Fibroblast of the aortic adventitia (primary cell): ENCODE data around the gene PTP4A1. TPM values are rescaled to one million over a fixed set of nuclear protein-coding genes. Genes with fewer than 3 reads are reported as not detected.
"Not testable (repeated sequence)": the region's sequence is repeated elsewhere in the genome, so short reads cannot be mapped to it uniquely, and the experiment has no call there.

ENCODE experiments used
- DNase-seq: peaks from one replicate; pipeline ENCODE4 v3.0.0-alpha.2; 2010; ENCODE audit warnings: low read depth
- H3K4me3 ChIP-seq: 2 replicates; pipeline ENCODE4 v1.5.1; 2011; ENCODE audit warnings: low read depth, mild to moderate bottlenecking, control low read depth, low read length, moderate library complexity
- total RNA-seq: library from RNA; depleted of rRNA; stranded (reverse); fragments of >200 nt; gene quantifications from 2 replicates; pipeline ENCODE4 v1.2.3, GENCODE V29; 2012; ENCODE audit warnings: low replicate concordance
- TF ChIP-seq, protein P1 (sequence below): IDR thresholded peaks from 2 replicates; pipeline ENCODE4 v1.5.1; 2011; ENCODE audit warnings: mild to moderate bottlenecking, low read length, control low read depth, inconsistent platforms; ENCODE audit not compliant: insufficient read depth

Gene PTP4A1
- total RNA-seq, 1 donor: 46.1 TPM

GRCh38 chr6:63581355-63582013 lies 9.2 kb downstream of the PTP4A1 start:
- DNase-seq: no peak
- H3K4me3 ChIP-seq: no peak overlapping the region
- TF ChIP-seq, protein P1, sequence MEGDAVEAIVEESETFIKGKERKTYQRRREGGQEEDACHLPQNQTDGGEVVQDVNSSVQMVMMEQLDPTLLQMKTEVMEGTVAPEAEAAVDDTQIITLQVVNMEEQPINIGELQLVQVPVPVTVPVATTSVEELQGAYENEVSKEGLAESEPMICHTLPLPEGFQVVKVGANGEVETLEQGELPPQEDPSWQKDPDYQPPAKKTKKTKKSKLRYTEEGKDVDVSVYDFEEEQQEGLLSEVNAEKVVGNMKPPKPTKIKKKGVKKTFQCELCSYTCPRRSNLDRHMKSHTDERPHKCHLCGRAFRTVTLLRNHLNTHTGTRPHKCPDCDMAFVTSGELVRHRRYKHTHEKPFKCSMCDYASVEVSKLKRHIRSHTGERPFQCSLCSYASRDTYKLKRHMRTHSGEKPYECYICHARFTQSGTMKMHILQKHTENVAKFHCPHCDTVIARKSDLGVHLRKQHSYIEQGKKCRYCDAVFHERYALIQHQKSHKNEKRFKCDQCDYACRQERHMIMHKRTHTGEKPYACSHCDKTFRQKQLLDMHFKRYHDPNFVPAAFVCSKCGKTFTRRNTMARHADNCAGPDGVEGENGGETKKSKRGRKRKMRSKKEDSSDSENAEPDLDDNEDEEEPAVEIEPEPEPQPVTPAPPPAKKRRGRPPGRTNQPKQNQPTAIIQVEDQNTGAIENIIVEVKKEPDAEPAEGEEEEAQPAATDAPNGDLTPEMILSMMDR: no peak

DNA sequence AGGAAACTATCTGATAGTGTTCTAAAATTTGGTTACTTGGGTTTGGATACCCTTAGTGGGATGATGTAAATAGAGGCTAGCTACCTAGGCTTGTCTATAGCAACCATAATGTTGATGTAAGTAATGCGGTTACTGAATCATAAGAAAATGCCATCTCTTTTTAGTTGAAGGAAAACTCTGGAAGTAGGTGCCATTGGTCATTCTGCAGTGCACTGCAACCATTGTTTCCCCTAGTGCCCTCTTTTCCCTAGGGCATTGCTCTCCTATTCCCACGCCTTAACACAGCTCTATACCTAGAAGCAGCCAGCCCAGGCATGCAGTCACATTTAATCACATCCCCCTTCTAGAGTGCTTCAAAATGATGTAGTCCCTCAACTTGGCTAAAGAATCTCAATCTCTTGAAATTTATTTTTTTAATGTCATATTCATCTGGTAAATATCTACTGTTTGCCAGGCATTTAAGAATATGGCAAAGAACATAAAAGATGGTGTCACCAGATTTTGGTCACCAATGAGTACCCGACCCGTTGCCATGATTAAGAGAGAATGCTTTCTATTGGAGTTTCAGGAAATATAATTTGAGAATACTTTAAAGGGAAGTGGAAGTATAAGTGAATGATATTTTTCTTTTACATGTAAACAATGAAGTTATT lies 10.4 kb downstream of the PTP4A1 start:
- H3K4me3 ChIP-seq: no peak overlapping the region
- TF ChIP-seq, protein P1: no peak
- DNase-seq: no peak

DNA sequence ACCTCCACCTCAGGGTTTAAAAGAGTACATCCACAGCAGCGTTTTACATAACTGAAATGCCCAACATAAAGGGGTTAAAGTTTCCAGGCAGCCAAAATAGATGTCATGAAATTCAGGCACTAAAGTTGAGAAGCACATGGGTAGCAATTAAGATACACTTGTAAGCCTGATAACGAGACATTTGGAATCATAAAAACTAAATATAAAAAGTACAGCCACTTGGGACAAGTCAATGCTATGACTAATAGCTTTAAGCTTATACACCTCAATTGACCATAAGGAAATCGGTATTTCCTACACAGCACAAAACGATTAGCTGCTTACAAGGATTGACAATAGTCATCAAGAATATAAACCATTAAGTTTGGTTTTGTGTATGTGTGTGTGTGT lies 11.8 kb downstream of the PTP4A1 start:
- TF ChIP-seq, protein P1: no peak
- H3K4me3 ChIP-seq: no peak overlapping the region
- no peak for DNase-seq

GRCh38 chr6:63584566-63584965 lies 12.3 kb downstream of the PTP4A1 start:
- TF ChIP-seq, protein P1: no peak
- no peak overlapping the region for H3K4me3 ChIP-seq
- DNase-seq: no peak

- DNase-seq, H3K4me3 ChIP-seq: not testable (repeated sequence)
Observed at GRCh38 chr6:63585652-63586051, 13.4 kb downstream of the PTP4A1 start.

- TF ChIP-seq, protein P1: no peak
- H3K4me3 ChIP-seq: no peak overlapping the region
- DNase-seq: no peak
Observed at GRCh38 chr6:63589952-63590411, 17.7 kb downstream of the PTP4A1 start.

GRCh38 chr6:63592886-63593285 lies 20.6 kb downstream of the PTP4A1 start:
- TF ChIP-seq, protein P1: no peak
- no peak for DNase-seq
- H3K4me3 ChIP-seq: no peak overlapping the region
